ENCODE data around the gene MMP2.

Gene MMP2

DNA sequence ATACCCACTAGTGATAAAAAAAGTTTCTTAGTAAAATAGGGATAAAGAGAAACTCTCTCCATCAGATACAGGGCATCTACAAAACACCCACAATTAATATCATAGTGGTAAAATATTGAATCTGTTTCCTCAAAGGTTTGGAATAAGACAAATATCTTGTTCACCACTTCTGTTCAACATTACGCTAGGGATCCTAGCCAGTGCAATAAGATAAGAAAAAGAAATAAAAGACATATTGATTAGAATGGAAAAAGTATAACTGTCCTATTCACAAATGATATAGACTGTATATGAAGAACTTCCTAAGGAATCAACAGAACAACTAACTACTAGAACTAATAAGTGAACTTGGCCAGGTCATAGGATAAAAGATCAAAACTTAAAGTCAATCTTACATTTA lies 42.8 kb downstream of the MMP2 start:
- DNase-seq = no peak

DNA sequence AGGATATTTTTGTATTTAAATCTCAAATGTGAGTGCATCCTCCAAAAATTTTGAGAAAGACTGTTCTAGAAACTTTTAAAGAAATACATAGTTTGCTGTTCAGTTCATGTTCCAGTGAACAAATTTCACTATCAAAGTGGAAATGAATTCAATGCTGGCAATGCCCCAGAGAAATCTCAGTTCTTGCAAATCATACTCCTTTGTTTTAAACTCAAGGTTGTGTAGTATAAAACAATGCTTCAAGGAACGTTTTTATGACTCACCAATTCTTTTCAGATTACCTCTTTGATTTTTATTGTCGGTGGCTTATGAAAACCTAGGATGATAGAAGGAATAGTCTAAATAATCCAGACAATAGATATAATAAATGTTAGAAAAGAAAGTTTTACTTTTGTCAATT lies 47.4 kb downstream of the MMP2 start:
- DNase-seq = no peak

DNA sequence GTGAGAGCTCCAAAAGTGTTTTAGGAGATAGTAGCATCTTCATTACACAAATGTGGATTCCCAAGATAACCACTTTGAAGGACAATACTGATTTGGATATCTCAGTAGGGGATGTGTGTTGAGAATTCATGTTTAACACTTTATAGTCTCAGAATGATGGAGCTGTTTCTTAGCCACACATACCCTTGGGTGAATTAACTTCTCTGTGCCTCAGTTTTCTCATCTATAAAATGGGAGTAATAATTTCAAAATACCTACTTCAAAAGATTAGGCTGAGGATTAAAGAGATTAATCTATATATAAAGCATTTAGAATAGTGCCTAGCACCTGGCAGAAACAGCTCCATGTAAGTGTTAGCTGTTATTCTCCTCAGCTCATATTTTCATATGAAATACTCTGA lies 48.9 kb downstream of the MMP2 start:
- no peak for DNase-seq

DNA sequence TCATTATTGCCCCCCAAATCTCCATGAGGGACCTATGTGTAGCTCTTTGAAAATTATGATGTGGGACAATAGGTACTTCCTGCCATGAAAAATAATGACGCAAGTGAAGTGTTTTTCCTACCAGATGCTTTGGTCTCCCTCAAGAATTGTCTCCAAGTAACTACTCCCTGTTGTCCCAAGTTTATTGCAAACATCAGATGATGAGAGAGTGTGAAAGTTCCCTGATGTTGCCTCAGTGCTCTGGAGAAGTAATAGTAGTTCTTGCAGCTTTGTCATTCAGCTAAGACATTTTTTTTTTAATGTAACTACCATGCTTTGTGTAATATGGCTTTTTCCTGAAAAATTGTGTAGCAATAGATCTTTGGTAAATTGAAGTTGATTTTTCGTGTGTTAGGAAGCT lies 50.0 kb downstream of the MMP2 start:
- DNase-seq = no peak

DNA sequence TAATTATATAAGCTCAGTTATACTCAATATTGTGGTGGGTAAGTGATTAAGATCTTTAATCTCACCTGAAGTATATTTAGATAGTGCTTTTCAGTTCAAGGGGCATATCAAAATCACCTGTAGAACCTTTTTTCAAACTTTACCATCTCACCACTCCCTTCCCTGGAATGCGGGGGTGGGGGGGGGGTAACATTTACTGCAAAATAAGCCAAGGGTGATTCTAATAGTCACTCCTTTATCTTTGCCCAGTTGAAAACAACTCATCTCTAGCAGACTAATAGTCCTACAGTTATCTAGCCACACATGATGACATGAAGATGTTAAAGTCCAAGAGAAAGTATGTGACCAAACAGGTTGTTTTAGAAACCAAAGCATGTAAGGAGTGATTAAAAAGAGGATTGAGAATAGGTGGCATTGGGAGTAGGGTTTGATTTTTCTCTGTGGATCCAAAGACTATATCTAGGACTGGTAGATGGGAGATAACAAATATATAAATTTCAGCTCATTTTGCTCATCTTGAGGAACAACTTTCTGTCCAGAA lies 51.4 kb downstream of the MMP2 start:
- DNase-seq = no peak

DNA sequence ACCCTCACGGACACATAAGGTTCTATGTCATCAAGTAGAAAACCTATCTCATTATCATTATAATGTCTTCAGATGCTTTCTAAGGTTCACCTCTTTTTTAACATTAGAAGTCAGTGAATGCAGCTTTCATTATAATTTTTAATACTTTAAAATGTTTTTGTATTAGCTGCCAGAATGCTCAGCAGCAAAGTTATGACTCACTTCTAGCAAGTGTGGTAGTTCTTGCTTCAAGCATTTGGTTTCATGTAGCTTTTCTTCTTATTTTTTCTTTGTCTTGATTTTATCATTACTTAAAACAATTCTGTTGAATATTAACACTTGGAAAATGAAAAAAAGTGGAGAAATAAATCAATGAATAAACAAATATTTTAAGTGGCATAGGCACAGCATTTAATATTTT lies 53.2 kb downstream of the MMP2 start:
- DNase-seq = no peak

DNA sequence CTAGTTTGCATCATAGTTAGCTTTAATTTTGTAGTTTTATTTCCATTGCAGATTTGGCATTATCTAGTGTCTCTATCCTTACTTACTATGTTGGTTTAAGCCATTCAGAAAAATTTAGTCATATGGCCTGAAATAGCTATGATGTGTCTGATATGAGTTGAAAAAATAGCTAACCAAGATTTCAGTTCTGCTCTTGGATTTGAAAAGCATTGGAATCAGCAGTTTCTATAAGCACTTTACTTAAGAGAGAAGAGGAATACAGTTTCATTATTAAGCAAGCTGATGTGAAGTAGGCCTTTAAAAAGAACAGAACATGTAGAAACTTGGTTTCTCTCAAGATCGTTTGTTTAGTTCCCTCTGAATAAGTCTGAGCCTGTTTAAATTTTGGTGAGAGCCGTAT lies 55.8 kb downstream of the MMP2 start:
- DNase-seq = no peak

DNA sequence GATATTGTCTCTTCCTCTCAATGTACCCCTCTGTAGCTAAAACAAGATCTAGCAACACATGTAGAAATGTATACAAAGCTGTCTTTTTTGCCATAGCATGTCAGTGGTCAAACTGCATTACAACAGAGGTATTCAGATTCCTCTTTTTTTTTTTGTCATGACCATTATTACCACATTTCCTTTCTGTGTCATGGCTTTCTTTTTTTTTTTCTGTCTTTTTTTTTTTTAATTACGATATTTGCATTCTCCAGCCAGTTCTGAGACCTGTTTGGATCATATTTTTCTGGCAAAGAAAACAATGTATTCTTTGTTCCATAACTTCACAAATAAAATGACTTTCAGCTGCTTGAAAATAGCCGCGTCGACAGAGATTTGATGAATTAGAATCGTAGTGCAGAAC lies 60.1 kb downstream of the MMP2 start:
- no peak for DNase-seq

DNA sequence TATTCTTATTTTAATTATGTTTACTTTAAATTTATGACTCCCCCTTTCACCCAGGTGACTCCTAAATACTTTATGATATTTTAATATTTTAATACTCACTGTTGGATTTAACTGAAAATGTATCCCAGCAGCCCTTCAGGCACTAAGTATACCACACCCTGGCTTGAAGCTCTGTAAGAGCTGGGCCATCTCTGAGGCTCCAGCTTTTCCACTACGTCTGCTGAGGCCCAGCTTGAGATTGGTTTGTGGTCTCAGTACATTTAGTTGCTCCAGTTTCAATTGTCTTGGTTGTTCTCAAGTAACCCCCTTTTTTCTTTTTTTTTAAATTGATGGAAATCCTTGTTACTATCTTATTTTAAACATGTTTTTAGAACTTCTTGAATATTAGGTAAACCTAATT lies 60.5 kb downstream of the MMP2 start:
- DNase-seq = no peak

DNA sequence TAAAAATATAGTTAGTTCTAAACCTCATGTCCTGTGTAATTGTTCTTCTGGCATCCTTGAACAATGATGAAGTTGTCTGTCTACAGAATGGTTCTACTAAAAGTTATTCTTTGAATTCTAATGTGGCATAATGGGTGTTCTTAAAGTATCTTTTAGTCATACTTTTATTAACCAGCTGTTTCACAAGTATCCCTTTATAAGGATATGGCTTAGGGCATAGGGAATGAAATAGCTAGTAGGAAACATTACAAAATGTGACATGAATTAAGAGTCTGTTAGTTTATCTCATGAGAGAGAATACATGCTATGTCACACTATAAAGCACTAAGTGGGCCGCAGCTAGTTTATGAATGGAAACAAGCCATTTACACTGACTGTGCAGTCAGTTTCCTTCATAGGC lies 61.2 kb downstream of the MMP2 start:
- no peak for DNase-seq

DNA sequence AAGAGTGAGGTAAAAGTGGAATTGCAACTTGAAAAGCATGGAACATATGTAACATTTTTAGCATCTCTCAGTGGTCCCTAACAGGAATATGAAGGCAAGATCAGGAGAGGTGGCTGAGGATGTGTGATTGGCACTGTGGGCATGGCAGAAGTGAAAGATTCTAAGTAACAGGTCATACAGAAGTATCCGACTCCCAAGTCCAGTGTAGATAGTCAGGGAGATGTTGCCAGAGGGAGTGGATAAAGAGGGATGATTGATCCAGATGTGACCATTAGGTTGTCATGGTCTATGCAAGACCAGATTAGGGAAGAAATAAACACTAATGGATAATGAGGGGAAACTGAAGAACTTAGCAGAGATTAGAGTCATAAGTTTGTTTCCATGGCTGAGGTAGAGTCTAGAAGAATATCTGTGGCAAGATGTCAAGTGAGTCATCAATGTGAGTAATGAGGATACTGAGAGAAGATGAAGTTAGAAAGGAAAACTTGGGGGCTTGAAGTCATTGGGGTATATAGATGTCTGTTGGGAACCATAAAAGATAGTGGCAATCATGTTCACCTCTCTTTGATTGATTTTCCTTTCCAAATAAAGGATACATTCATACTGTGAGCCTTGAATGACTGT lies 63.6 kb downstream of the MMP2 start:
- DNase-seq = no peak

DNA sequence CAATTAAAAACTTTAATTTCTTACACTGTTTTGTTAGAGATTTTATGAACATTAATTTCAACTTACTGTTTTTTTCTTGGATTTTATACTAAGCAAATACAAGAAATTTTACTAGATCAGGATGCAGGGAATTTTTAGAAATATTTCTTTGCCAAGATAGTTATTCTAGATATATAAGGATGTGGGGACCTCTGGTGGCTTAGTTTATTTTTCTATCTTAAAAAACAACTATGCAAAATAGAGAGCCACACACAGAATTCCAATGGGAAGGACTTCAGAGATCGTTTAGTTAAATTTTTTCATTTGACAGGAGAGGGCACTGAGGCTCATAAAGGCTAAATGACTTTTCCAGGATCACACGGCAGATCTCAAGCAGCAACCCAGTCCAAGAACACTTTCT lies 64.5 kb downstream of the MMP2 start:
- no peak for DNase-seq

DNA sequence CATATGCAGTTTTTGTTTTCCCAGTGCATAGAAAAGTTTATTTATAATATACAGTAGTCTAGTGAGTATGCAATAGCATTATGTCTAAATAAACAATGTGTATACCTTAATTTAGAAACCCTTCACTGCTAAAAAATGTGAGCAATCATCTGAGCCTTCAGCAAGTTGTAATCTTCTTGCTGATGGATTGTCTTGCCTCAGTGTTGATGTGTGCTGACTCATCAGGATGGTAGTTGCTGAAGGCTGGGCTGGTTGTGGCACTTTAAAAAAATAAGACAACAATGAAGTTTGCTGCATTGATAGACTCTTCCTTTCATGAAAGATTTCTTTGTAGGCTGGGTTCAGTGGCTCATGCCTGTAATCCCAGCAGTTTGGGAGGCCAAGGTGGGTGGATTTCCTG lies 73.6 kb downstream of the MMP2 start:
- no peak for DNase-seq

DNA sequence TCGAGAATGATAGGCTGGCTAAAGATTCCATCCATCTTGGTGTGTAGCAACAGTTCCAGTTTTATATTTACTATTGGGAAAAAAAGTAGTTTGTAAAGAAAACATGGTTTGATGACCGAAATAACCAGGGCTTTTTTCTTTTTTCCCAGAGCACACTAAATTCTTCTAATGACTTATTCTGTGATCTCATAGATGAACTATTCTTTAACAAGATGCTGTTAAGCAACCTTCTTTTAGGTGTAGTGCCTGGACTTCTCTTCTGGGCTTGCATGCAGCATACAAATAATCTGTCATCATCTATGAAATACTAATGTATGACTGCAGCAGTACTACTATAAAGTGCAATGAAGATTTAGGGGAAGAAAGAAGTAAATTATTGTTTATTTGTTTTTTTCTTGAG lies 76.4 kb downstream of the MMP2 start:
- DNase-seq = no peak

All from SHP77 (cell line).